HepG2 (cell line): Measurements from ENCODE around the gene HEPACAM. TPM values are rescaled to one million over a fixed set of nuclear protein-coding genes. Genes with fewer than 3 reads are reported as not detected.

Source experiments
- ATAC-seq: fragments of 200-7000 bp; cut with Tn5 transposase; 3 replicates; pipeline ENCODE4 v1.9.1; 2020; ENCODE audit warnings: mild to moderate bottlenecking, moderate library complexity
- Bru-seq: library from RNA; stranded (reverse); fragments of 400-500 nt; gene quantifications from one replicate; lab custom pipeline; 2021; lab: Mats Ljungman, UMichigan
- BruChase-seq, 2 experiments: library from RNA; stranded (reverse); fragments of 400-500 nt; gene quantifications; one replicate each; lab custom pipeline; 2021; lab: Mats Ljungman, UMichigan
- BruUV-seq: library from RNA; stranded (reverse); fragments of 400-500 nt; replicated peaks from 2 replicates; lab custom pipeline; 2021; lab: Mats Ljungman, UMichigan
- CTCF ChIA-PET: fragments of 300-600 bp; formaldehyde crosslinking; extraction: SDS; loops from one replicate; lab custom pipeline; 2021; ENCODE audit warnings: low total read pairs, inconsistent platforms, low intra/inter-chr PET ratio; lab: Yijun Ruan, JAX
- POLR2A ChIA-PET: fragments of 350-600 bp; sonication (Branson Sonifier 250); formaldehyde crosslinking; loops from one replicate; lab custom pipeline; 2020; ENCODE audit warnings: antibody characterized with exemption, inconsistent platforms; lab: Yijun Ruan, JAX
- DNase-seq: peaks from one replicate; pipeline ENCODE4 v3.0.0-alpha.2; 2015; ENCODE audit warnings: low spot score
- FAIRE-seq: peaks from 3 replicates; lab custom pipeline; 2011; peaks lifted over from hg19 to GRCh38; lab: Jason Lieb, UNC
- H2AFZ ChIP-seq: one replicate; pipeline ENCODE4 v1.6.1; 2011; ENCODE audit warnings: low read length, inconsistent platforms
- H3K27ac ChIP-seq: fragments of 300-600 bp; 3 replicates; pipeline ENCODE4 v1.8.0; 2011; ENCODE audit warnings: mixed run types, mild to moderate bottlenecking, mixed read lengths, low read length, inconsistent platforms; ENCODE audit not compliant: insufficient read depth; ENCODE audit errors: extremely low read length
- H3K27me3 ChIP-seq, 2 experiments: fragments of 200-600 bp in 1 of 2; 2 replicates in 1 of 2; 3 replicates in 1 of 2; pipeline versions ENCODE4 v1.6.0 to v1.8.0; 2011; ENCODE audit warnings: low read length in 2 of 2, mild to moderate bottlenecking in 2 of 2, moderate library complexity in 2 of 2, inconsistent platforms in 1 of 2; ENCODE audit not compliant: insufficient read depth in 2 of 2, control insufficient read depth in 1 of 2
- H3K36me3 ChIP-seq, 2 experiments: fragments of 200-600 bp in 1 of 2; replicated peaks in 1 of 2; 2 replicates in 1 of 2; 3 replicates in 1 of 2; pipeline versions ENCODE4 v1.5.1 to v1.8.0; 2011; ENCODE audit warnings: low read length in 2 of 2, inconsistent platforms in 1 of 2; ENCODE audit not compliant: insufficient read depth in 2 of 2, control insufficient read depth in 1 of 2
- H3K4me1 ChIP-seq: 2 replicates; pipeline ENCODE4 v1.5.1; 2012; ENCODE audit warnings: low read length, inconsistent platforms; ENCODE audit not compliant: insufficient read depth
- H3K4me2 ChIP-seq: 2 replicates; pipeline ENCODE4 v1.6.0; 2011; ENCODE audit warnings: low read depth, low read length, inconsistent platforms
- H3K4me3 ChIP-seq, 3 experiments: fragments of 200-600 bp in 1 of 3; sonication (generic), shearing (Covaris generic) in 1 of 3; replicated peaks in 1 of 3; 2 replicates each; pipeline ENCODE4 v1.5.1; 2011 to 2016; ENCODE audit warnings: low read length in 3 of 3, inconsistent platforms in 2 of 3, low read depth in 2 of 3, mild to moderate bottlenecking in 2 of 3, control low read depth in 1 of 3, mixed read lengths in 1 of 3; ENCODE audit not compliant: insufficient read depth in 1 of 3
- H3K79me2 ChIP-seq: one replicate; pipeline ENCODE4 v1.6.1; 2011; ENCODE audit warnings: low read length, inconsistent platforms; ENCODE audit not compliant: insufficient read depth
- H3K9ac ChIP-seq: 2 replicates; pipeline ENCODE4 v1.6.0; 2011; ENCODE audit warnings: mild to moderate bottlenecking, low read depth, low read length, inconsistent platforms; ENCODE audit not compliant: insufficient read depth
- H3K9me3 ChIP-seq: 2 replicates; pipeline ENCODE4 v1.5.1; 2012; ENCODE audit warnings: mild to moderate bottlenecking, low read length
- H4K20me1 ChIP-seq: 2 replicates; pipeline ENCODE4 v1.6.0; 2011; ENCODE audit warnings: inconsistent platforms, mild to moderate bottlenecking, low read length, moderate library complexity; ENCODE audit not compliant: insufficient read depth
- BRD4 ChIP-seq: sonication (generic); formaldehyde crosslinking; IDR thresholded peaks from 2 replicates; pipeline ENCODE4 v1.4.0; 2020; ENCODE audit warnings: missing genetic modification reagents
- CBX5 ChIP-seq: sonication (generic); formaldehyde crosslinking; IDR thresholded peaks from 2 replicates; pipeline ENCODE4 v1.4.0; 2020; ENCODE audit warnings: missing genetic modification reagents, borderline replicate concordance
- NCOA5 ChIP-seq: sonication (generic); formaldehyde crosslinking; IDR thresholded peaks from 2 replicates; pipeline ENCODE4 v1.4.0; 2020; ENCODE audit warnings: missing genetic modification reagents
- POLR2AphosphoS5 ChIP-seq: IDR thresholded peaks from 2 replicates; pipeline ENCODE4 v1.6.1; 2012; ENCODE audit warnings: low read depth, low read length
- TGIF2 ChIP-seq: IDR thresholded peaks from 2 replicates; pipeline ENCODE4 v1.6.1; 2016; ENCODE audit warnings: control low read depth, missing compliant biosample characterization
- TIGD3 ChIP-seq: sonication (generic); formaldehyde crosslinking; IDR thresholded peaks from 2 replicates; pipeline ENCODE4 v1.5.1; 2020; ENCODE audit warnings: mild to moderate bottlenecking, missing genetic modification reagents, borderline replicate concordance
- ZNF331 ChIP-seq: sonication (generic); formaldehyde crosslinking; IDR thresholded peaks from 2 replicates; pipeline ENCODE4 v1.4.0; 2020; ENCODE audit warnings: missing genetic modification reagents
- ZNF432 ChIP-seq: sonication (generic); formaldehyde crosslinking; IDR thresholded peaks from 2 replicates; pipeline ENCODE4 v1.5.0; 2020; ENCODE audit warnings: missing genetic modification reagents, mild to moderate bottlenecking, borderline replicate concordance
- ZNF441 ChIP-seq: sonication (generic); formaldehyde crosslinking; IDR thresholded peaks from 2 replicates; pipeline ENCODE4 v1.7.0; 2021; ENCODE audit warnings: missing genetic modification reagents, borderline replicate concordance
- ZNF572 ChIP-seq: sonication (generic); formaldehyde crosslinking; IDR thresholded peaks from 2 replicates; pipeline ENCODE4 v1.5.1; 2020; ENCODE audit warnings: mild to moderate bottlenecking, missing genetic modification reagents
- ZNF672 ChIP-seq: sonication (generic); formaldehyde crosslinking; IDR thresholded peaks from 2 replicates; pipeline ENCODE4 v1.8.1; 2022; ENCODE audit warnings: missing genetic modification reagents
- ZSCAN12 ChIP-seq: sonication (generic); formaldehyde crosslinking; IDR thresholded peaks from 2 replicates; pipeline ENCODE4 v1.9.0; 2021; ENCODE audit warnings: mild to moderate bottlenecking, missing genetic modification reagents
- ZXDC ChIP-seq: sonication (generic); formaldehyde crosslinking; IDR thresholded peaks from 2 replicates; pipeline ENCODE4 v1.5.0; 2020; ENCODE audit warnings: mild to moderate bottlenecking, missing genetic modification reagents
- WGBS: methylation state at CpG from one replicate; pipeline ENCODE4 v1.1.6; 2017; ENCODE audit warnings: low lambda C conversion rate; 5-methylcytosine and 5-hydroxymethylcytosine counted together
- in situ Hi-C: cut with HindIII; loops from 2 replicates; pipeline ENCODE4 v1.10.0; 2017; ENCODE audit warnings: low pct_unique_long_range_greater_than_20kb; ENCODE audit not compliant: extremely low pct_ligation_motif_present
- intact Hi-C: fragments of 100-400 bp; cut with micrococcal nuclease; formaldehyde crosslinking; loops from one replicate; pipeline ENCODE4 v1.10.0; 2022; ENCODE audit not compliant: unreplicated experiment
- long read RNA-seq, 2 experiments: library from RNA in 1 of 2; library from polyadenylated mRNA in 1 of 2; stranded (forward) in 1 of 2; unstranded in 1 of 2; transcript quantifications; one replicate each; pipeline ENCODE4 v2.0.0, GENCODE V29; 2019 to 2022
- polyA minus RNA-seq, 3 experiments: library from RNA; depleted of rRNA, polyadenylated mRNA; stranded (reverse); fragments of >200 nt; gene quantifications; 2 replicates each; pipeline ENCODE4 v1.2.3, GENCODE V29; 2011; ENCODE audit warnings: low replicate concordance in 1 of 3
- polyA plus RNA-seq, 8 experiments: library from polyadenylated mRNA; depleted of rRNA in 3 of 8; stranded (reverse) in 7 of 8; unstranded in 1 of 8; fragments of >200 nt; fragmentation: Illumina TruSeq in 4 of 8; extraction: Trizol in 4 of 8; gene quantifications; 2 replicates each; pipeline versions ENCODE4 v1.2.1 to v1.2.3, GENCODE V29; 2011 to 2016; ENCODE audit warnings: low read depth in 4 of 8, missing spikeins in 1 of 8, mixed read lengths in 1 of 8; ENCODE audit not compliant: insufficient read depth in 1 of 8
- total RNA-seq, 5 experiments: library from RNA; depleted of rRNA; stranded (reverse); fragments of >200 nt; fragmentation: Illumina TruSeq; extraction: Trizol; gene quantifications; 2 replicates each; pipeline ENCODE4 v1.2.3, GENCODE V29; 2016; ENCODE audit warnings: low read depth in 1 of 5

The HEPACAM gene
- total RNA-seq (2016; rRNA removed; fragmentation: Illumina TruSeq; extraction: Trizol) (58.5 and 66.9 TPM in 2 replicates), polyA plus RNA-seq (2011; rRNA removed) (74.8 and 121 TPM in 2 replicates), polyA minus RNA-seq (2011; rRNA and poly(A)+ RNA removed; ENCODE audit: low replicate concordance) (0.19 and 706 TPM in 2 replicates), Bru-seq, nascent RNA (percentile 82 among the genes with signal in this experiment), BruChase-seq, experiment 1, labeled RNA remaining after a 6-hour chase (percentile 86 among the genes with signal in this experiment), BruChase-seq, experiment 2, labeled RNA remaining after a 2-hour chase (percentile 84 among the genes with signal in this experiment)
- total RNA-seq (2016; cell fraction: cytosol; rRNA removed; fragmentation: Illumina TruSeq; extraction: Trizol; ENCODE audit: low read depth), result 17.6 and 18.7 TPM in 2 replicates
- 53.8 and 67.4 TPM in 2 replicates for total RNA-seq (2016; cell fraction: insoluble cytoplasmic fraction; rRNA removed; fragmentation: Illumina TruSeq; extraction: Trizol)
- total RNA-seq (2016; cell fraction: membrane; rRNA removed; fragmentation: Illumina TruSeq; extraction: Trizol), result 53.8 and 64.2 TPM in 2 replicates
- total RNA-seq (2016; cell fraction: nucleus; rRNA removed; fragmentation: Illumina TruSeq; extraction: Trizol), result 81.5 and 83.9 TPM in 2 replicates
- polyA plus RNA-seq (2011; cell fraction: cytosol; rRNA removed), result 47.5 and 102 TPM in 2 replicates
- 131 and 258 TPM in 2 replicates for polyA plus RNA-seq (2011; cell fraction: nucleus; rRNA removed)
- 59.1 and 64.3 TPM in 2 replicates for polyA plus RNA-seq (2012)
- polyA plus RNA-seq (2016; cell fraction: cytosol; fragmentation: Illumina TruSeq; extraction: Trizol; ENCODE audit: low read depth), result 10.5 and 13.0 TPM in 2 replicates
- polyA plus RNA-seq (2016; cell fraction: insoluble cytoplasmic fraction; fragmentation: Illumina TruSeq; extraction: Trizol; ENCODE audit: low read depth), result 31.3 and 35.9 TPM in 2 replicates
- 36.7 and 41.7 TPM in 2 replicates for polyA plus RNA-seq (2016; cell fraction: membrane; fragmentation: Illumina TruSeq; extraction: Trizol; ENCODE audit: low read depth)
- polyA plus RNA-seq (2016; cell fraction: nucleus; fragmentation: Illumina TruSeq; extraction: Trizol; ENCODE audit: insufficient read depth, low read depth), result 102 and 105 TPM in 2 replicates
- polyA minus RNA-seq (2011; cell fraction: cytosol; rRNA and poly(A)+ RNA removed), result 95.5 and 142 TPM in 2 replicates
- 137 and 199 TPM in 2 replicates for polyA minus RNA-seq (2011; cell fraction: nucleus; rRNA and poly(A)+ RNA removed)
- long read RNA-seq, experiment 1, partial matches to known transcripts, result 0 of 182 reads
- long read RNA-seq, experiment 1, other reads (novel, unspliced or antisense), result 182 of 182 reads
- long read RNA-seq, experiment 2, partial matches to known transcripts, result 66 of 73 reads
- long read RNA-seq, experiment 2, other reads (novel, unspliced or antisense), result 4 of 73 reads

GRCh38 chr11:124935548-124936514 lies at the start of gene HEPACAM:
HEPACAM (minus strand) TSS chr11:124936047; CDS start chr11:124936006, 41 bp downstream.
- POLR2A ChIA-PET, result interaction anchor here (0.6 to 5.8 kb wide), 10 partner anchors 8 to 313 kb away, joined by 3 to 61 read pairs (median 5); partner anchors contain the start of genes CCDC15, TBRG1 and TMEM218
- no peak for TF ChIP-seq NCOA5
- peak; percentile 68; the same call in 1 of the 2 replicates for TF ChIP-seq BRD4
- peak; percentile 63; the same call in 1 of the 2 replicates for TF ChIP-seq ZNF331 (CRISPR knock-in tag)
- no peak for TF ChIP-seq TGIF2 (CRISPR knock-in tag)
- no peak for TF ChIP-seq ZXDC (CRISPR knock-in tag)
- 0 out of 2 replicates have a peak, but pooled peaks have one; percentile 21 for TF ChIP-seq CBX5
- no peak for TF ChIP-seq ZNF672 (CRISPR knock-in tag)
- TF ChIP-seq ZNF432 (CRISPR knock-in tag), result no peak
- TF ChIP-seq ZNF441 (CRISPR knock-in tag), result 0 out of 2 replicates have a peak, but pooled peaks have one; percentile 23
- peak; percentile 67 for TF ChIP-seq POLR2AphosphoS5
- no peak for TF ChIP-seq ZSCAN12 (CRISPR knock-in tag)
- 0 out of 2 replicates have a peak, but pooled peaks have one; percentile 49 for TF ChIP-seq ZNF572 (CRISPR knock-in tag)
- no peak for TF ChIP-seq TIGD3 (CRISPR knock-in tag)

More at GRCh38 chr11:124935548-124936514, at the start of gene HEPACAM:
- Histone ChIP-seq H3K4me2 (peak within 1 kb of the TSS; percentile 98), H3K4me3 (peak within 1 kb of the TSS; percentile 69 to 84 (median 83)), H3K36me3 (no peaks in the 10 kb centered on the region; a peak in 2 of 5 replicates), H3K27ac (peak within 1 kb of the TSS; percentile 90), H2AFZ (peak within 1 kb of the TSS; percentile 57), H3K9ac (peak within 1 kb of the TSS; percentile 94), H4K20me1 (no peaks in the 10 kb centered on the region), H3K27me3 (no peaks in the 10 kb centered on the region; a peak in 1 of 5 replicates), H3K79me2 (peaks cover 58% of the 10 kb centered on the region), H3K4me1 (peaks cover 87% of the 10 kb centered on the region), H3K9me3 (no peaks in the 10 kb centered on the region)
- peak; percentile 52 for ATAC-seq
- CTCF ChIA-PET, result no interaction called here
- peak; percentile 13 for DNase-seq
- BruUV-seq, result no TSS peak
- WGBS, result under 1% methylated on average over 17 of the region's 18 CpGs
- peak; percentile 40 for FAIRE-seq
- in situ Hi-C loops (no loop called here), intact Hi-C loops (loop anchor here (2.0 to 5.0 kb wide), 3 partner anchors 34 to 314 kb away; partner anchors contain the start of gene TBRG1)
